RWPE2 (cell line): ENCODE results near the gene DCLK2.

ENCODE experiments used
- ATAC-seq: fragments of 200-7000 bp; cut with Tn5 transposase; 3 replicates; pipeline ENCODE4 v1.9.1; 2021; ENCODE audit warnings: low read depth
- DNase-seq: peaks from one replicate; pipeline ENCODE4 v3.0.0-alpha.2; 2020; ENCODE audit warnings: low spot score
- H3K27ac ChIP-seq: fragments of 450-650 bp; 2 replicates; pipeline ENCODE4 v1.5.1; 2017; ENCODE audit warnings: mild to moderate bottlenecking; ENCODE audit not compliant: poor library complexity, severe bottlenecking
- H3K27me3 ChIP-seq: fragments of 250-450 bp; sonication (Bioruptor Pico); 2 replicates; pipeline ENCODE4 v1.5.1; 2021; ENCODE audit warnings: mild to moderate bottlenecking, moderate library complexity; ENCODE audit not compliant: insufficient read depth, poor library complexity, severe bottlenecking
- H3K36me3 ChIP-seq: fragments of 250-450 bp; sonication (Bioruptor Pico); 2 replicates; pipeline ENCODE4 v1.5.1; 2020; ENCODE audit warnings: low read depth, mild to moderate bottlenecking, moderate library complexity
- H3K4me1 ChIP-seq: fragments of 250-450 bp; sonication (Bioruptor Pico); 2 replicates; pipeline ENCODE4 v1.5.1; 2021; ENCODE audit warnings: mild to moderate bottlenecking, moderate library complexity; ENCODE audit not compliant: insufficient read depth, poor library complexity, severe bottlenecking
- H3K4me3 ChIP-seq: fragments of 250-450 bp; sonication (Bioruptor Pico); 2 replicates; pipeline ENCODE4 v1.5.1; 2021; ENCODE audit warnings: mild to moderate bottlenecking, moderate library complexity; ENCODE audit not compliant: severe bottlenecking
- H3K9me3 ChIP-seq: fragments of 250-450 bp; sonication (Bioruptor Pico); 2 replicates; pipeline ENCODE4 v1.5.1; 2021; ENCODE audit warnings: mild to moderate bottlenecking, moderate library complexity; ENCODE audit not compliant: severe bottlenecking
- CTCF ChIP-seq: fragments of 450-650 bp; IDR thresholded peaks from one replicate; pipeline ENCODE4 v1.5.1; 2017; ENCODE audit warnings: mild to moderate bottlenecking, moderate library complexity; ENCODE audit not compliant: poor library complexity, severe bottlenecking

Gene DCLK2

GRCh38 chr4:150055467-150055866 lies 22.8 kb upstream of the DCLK2 start:
- Histone ChIP-seq H3K9me3 (no peaks in the 10 kb centered on the region), H3K27me3 (no peaks in the 10 kb centered on the region), H3K4me1 (no peaks in the 10 kb centered on the region), H3K27ac (no peak overlapping the region), H3K4me3 (no peak overlapping the region), H3K36me3 (no peaks in the 10 kb centered on the region)
- TF ChIP-seq CTCF: no peak
- DNase-seq (no peak), ATAC-seq (no peak)

GRCh38 chr4:150056569-150056968 lies 21.7 kb upstream of the DCLK2 start:
- no peak overlapping the region for H3K27ac ChIP-seq
- ATAC-seq: no peak
- H3K9me3 ChIP-seq: no peaks in the 10 kb centered on the region
- H3K27me3 ChIP-seq: no peaks in the 10 kb centered on the region
- no peaks in the 10 kb centered on the region for H3K4me1 ChIP-seq
- no peak for TF ChIP-seq CTCF
- DNase-seq: no peak
- H3K36me3 ChIP-seq: no peaks in the 10 kb centered on the region
- no peak overlapping the region for H3K4me3 ChIP-seq

- Histone ChIP-seq H3K27ac (no peak overlapping the region), H3K4me1 (no peaks in the 10 kb centered on the region), H3K27me3 (peaks cover 2% of the 10 kb centered on the region), H3K36me3 (no peaks in the 10 kb centered on the region), H3K4me3 (no peak overlapping the region), H3K9me3 (no peaks in the 10 kb centered on the region)
- ATAC-seq (no peak), DNase-seq (no peak)
- no peak for TF ChIP-seq CTCF
Observed at GRCh38 chr4:150061086-150061776, 17.0 kb upstream of the DCLK2 start.

GRCh38 chr4:150063128-150063527 lies 15.1 kb upstream of the DCLK2 start:
- no peak for DNase-seq
- no peaks in the 10 kb centered on the region for H3K9me3 ChIP-seq
- no peak overlapping the region for H3K4me3 ChIP-seq
- H3K36me3 ChIP-seq: no peaks in the 10 kb centered on the region
- ATAC-seq: no peak
- no peak overlapping the region for H3K27ac ChIP-seq
- TF ChIP-seq CTCF: no peak
- no peaks in the 10 kb centered on the region for H3K4me1 ChIP-seq
- H3K27me3 ChIP-seq: peaks cover 2% of the 10 kb centered on the region

- H3K36me3 ChIP-seq: no peaks in the 10 kb centered on the region
- H3K4me1 ChIP-seq: no peaks in the 10 kb centered on the region
- no peak overlapping the region for H3K27ac ChIP-seq
- no peak for TF ChIP-seq CTCF
- DNase-seq (no peak), ATAC-seq (no peak)
- no peaks in the 10 kb centered on the region for H3K9me3 ChIP-seq
- peaks cover 2% of the 10 kb centered on the region for H3K27me3 ChIP-seq
- H3K4me3 ChIP-seq: no peak overlapping the region
Observed at GRCh38 chr4:150065740-150066139, 12.5 kb upstream of the DCLK2 start.
